GM10266 (cell line): Measurements from ENCODE around the gene ADARB2.
"Not testable (repeated sequence)": the region's sequence is repeated elsewhere in the genome, so short reads cannot be mapped to it uniquely, and the experiment has no call there.

Experiments
- DNase-seq: peaks from one replicate; pipeline ENCODE4 v3.0.0; 2012; ENCODE audit errors: extremely low spot score
- TF ChIP-seq, protein P1 (sequence below): IDR thresholded peaks from 2 replicates; pipeline ENCODE4 v1.5.1; 2012; ENCODE audit warnings: mild to moderate bottlenecking, low read depth; ENCODE audit not compliant: control insufficient read depth, insufficient read depth; ENCODE audit errors: missing control alignments

ADARB2 gene

DNA sequence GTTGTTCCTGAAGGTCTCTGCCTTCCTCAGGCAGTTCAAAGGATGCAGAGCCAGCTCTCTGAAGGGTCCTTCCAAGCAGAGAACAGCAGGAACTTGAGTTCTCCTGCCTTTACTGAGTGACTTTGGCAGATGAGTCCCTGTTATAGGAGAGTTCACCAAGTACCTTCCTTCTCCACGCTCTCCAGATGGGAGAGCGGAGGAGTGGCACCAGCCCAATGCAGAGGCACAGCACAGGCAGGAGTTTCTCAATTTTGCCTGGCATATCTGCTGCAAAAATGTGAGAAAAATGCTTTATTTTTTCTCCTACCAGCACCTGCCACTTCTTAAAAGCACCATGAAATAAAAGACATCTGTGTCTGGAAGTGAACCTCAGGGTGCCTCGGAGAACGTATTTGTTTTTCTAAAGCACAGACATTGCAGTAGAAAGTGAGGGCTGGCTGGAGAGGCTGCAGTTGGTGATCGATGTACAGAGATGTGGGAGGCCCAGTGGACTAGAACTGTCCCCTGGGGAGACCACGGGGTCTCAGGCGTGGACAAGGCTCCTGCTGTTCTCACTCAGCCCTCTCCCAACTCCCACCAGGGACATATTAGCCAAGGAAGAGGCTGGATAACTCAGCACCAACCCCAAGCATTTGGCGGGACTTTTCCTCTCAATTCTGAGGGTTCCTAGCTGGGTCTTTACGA is 506.6 kb downstream of the ADARB2 start:
- DNase-seq = no peak
- TF ChIP-seq, protein P1, sequence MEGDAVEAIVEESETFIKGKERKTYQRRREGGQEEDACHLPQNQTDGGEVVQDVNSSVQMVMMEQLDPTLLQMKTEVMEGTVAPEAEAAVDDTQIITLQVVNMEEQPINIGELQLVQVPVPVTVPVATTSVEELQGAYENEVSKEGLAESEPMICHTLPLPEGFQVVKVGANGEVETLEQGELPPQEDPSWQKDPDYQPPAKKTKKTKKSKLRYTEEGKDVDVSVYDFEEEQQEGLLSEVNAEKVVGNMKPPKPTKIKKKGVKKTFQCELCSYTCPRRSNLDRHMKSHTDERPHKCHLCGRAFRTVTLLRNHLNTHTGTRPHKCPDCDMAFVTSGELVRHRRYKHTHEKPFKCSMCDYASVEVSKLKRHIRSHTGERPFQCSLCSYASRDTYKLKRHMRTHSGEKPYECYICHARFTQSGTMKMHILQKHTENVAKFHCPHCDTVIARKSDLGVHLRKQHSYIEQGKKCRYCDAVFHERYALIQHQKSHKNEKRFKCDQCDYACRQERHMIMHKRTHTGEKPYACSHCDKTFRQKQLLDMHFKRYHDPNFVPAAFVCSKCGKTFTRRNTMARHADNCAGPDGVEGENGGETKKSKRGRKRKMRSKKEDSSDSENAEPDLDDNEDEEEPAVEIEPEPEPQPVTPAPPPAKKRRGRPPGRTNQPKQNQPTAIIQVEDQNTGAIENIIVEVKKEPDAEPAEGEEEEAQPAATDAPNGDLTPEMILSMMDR = no peak

DNA sequence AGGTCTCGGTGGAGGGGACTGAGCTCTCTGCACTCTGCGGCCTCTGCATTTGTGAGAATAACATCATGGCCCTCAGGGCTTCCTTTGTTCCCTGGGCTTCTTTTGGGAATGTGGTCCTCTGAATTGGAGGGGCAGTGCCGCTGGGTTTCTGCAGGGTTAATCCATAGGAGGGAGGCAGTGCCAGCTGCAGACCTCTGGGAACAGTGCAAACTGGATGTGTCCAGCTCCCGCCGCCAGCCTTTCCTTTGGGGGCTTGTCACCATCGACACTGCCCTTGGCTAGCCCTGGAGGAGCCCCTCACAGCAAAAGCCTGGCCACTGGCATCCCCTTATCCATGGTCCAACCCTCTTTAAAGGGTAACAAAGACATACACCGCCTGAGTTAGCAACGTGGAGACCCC is 507.2 kb downstream of the ADARB2 start:
- TF ChIP-seq, protein P1 = no peak
- no peak for DNase-seq

DNA sequence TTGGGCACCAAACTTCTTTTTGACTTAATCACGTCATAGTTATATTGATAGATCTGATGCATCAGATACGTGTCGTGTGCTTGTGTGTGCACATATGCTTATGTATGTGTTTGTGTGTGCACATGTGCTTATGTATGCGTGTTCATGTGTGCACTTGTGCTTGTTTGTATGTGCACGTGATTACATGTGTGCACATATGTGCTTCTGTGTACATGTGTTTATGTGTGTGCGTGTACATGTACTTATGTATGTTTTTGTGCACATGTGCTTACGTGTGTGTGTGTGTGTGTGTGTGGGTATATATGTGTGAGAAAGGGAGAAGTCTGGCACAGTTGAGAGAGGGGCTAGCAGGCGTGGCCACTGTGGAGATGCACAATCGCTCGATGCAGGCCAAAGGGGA is 507.8 kb downstream of the ADARB2 start:
- DNase-seq = no peak
- TF ChIP-seq, protein P1 = no peak

DNA sequence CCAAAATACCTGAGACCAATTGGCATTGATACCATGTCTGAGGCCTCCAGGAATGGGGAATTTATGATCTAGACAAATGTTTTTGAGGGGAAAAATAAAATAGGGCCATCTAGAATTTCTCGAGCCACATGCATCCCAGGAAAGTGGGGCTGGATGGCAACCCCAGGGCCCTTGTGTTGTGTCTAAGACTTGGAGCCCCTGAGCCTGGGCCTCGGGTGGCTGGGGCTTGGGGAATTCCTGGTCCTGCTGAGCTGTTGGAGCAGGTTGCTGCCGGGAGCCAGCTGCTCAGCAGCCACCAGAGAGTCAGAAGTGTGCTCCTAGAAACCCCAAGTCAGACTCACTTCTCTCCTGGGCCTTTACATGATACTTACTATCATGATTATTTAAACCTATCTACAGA is 508.2 kb downstream of the ADARB2 start:
- no peak for DNase-seq
- TF ChIP-seq, protein P1 = no peak

DNA sequence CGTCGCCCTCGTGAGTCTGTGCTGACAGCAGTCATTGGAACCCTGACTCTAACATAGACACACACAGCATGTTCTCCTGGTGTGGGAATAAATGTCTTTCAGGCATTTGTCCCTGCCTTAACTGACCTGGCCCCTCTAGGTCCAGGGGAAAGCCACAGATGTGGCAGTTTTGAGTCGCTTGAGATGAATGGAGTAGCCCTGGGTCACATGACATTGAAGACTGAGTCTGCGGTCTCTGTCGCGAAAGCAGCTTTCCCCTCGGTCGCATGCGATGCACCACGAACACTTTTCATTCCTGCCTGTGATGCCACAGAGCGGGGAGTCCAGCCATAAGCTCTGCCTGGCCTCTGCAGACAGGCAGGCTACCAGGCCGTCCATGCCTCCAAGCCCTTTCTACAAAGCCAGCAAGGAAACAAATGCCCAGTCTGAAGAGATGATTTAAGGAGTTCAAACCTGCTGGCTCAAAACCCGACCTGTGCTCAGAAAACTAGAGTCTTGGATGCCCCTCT is 508.8 kb downstream of the ADARB2 start:
- TF ChIP-seq, protein P1 = no peak
- DNase-seq = no peak

DNA sequence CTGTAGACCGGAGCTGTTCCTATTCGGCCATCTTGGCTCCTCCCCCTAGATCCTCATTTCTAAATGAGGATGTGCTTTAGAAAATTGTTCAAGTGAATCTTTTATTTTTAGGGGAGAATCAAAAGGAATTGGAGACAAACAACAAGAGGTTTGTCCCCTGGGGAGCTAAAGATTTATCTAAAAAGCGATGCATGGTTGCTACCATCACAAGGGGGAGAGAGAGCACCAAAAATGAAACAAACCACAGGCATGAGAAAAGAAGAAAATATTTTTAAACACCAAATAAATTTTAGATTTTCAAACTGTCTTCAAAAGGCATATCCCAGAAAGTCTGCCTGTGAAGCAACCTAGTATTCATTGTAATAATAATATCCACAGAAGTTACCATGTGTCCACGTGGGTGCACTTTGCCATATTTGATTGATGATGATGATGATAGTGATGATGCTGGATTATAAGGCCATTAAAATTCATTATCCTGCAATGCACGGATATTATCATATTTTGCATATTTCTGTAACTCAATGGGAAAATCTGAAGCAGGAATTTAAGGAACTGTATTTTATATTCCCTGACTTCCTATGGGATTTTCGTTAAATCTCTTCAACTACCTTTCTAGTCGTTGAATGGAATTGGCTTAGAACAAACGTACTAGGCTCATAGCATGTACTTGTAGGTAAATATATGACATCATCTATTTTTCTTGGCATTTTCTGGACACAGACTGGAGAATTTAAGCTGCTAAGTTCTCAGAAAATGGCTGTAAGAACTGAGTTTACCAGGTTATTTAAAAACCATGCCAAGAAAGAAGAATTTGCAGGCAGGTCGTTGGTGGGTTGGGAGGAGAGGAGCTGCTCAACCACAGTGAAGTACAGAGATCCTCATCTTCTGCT is 509.6 kb downstream of the ADARB2 start:
- TF ChIP-seq, protein P1 = no peak
- no peak for DNase-seq

DNA sequence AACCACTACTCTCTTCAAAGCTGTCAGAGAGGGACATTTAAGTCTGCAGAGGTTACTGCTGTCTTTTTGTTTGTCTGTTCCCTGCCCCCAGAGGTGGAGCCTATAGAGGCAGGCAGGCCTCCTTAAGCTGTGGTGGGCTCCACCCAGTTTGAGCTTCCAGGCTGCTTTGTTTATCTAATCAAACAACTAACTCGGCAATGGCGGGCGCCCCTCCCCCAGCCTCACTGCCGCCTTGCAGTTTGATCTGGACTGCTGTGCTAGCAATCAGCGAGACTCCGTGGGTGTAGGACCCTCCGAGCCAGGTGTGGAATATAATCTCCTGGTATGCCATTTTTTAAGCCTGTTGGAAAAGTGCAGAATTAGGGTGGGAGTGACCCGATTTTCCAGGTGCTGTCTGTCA is 510.4 kb downstream of the ADARB2 start:
- not testable (repeated sequence) for DNase-seq

DNA sequence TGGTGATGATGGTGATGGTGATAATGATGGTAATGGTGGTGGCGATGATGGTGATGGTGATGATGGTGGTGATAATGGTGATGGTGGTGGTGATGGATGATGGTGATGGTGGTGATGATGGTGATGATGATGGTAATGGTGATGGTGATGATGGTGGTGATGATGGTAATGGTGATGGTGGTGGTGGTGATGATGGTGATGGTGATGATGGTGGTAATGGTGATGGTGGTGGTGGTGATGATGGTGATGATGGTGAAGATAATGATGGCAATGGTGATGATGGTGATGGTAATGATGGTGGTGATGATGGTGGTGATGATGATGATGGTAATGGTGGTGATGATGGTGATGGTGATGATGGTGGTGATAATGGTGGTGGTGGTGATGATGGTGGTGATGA is 517.5 kb downstream of the ADARB2 start:
- not testable (repeated sequence) for DNase-seq
